AG09309 (cell line): Measurements from ENCODE around the gene NGEF.

Experiments
- DNase-seq: peaks from one replicate; pipeline ENCODE4 v3.0.0-alpha.2; 2010; ENCODE audit warnings: low read depth
- H3K4me3 ChIP-seq: 2 replicates; pipeline ENCODE4 v1.5.1; 2011; ENCODE audit warnings: mild to moderate bottlenecking, low read depth, low read length, moderate library complexity; ENCODE audit not compliant: control insufficient read depth
- CTCF ChIP-seq: IDR thresholded peaks from 2 replicates; pipeline ENCODE4 v1.5.1; 2011; ENCODE audit warnings: mild to moderate bottlenecking, low read depth, low read length, inconsistent platforms; ENCODE audit not compliant: insufficient read depth, control insufficient read depth; ENCODE audit errors: missing control alignments

Gene NGEF

GRCh38 chr2:233036162-233036838, 23.2 kb upstream of the NGEF start:
- DNase-seq = no peak
- no peak for TF ChIP-seq CTCF
- no peak overlapping the region for H3K4me3 ChIP-seq

- DNase-seq = no peak
- no peak overlapping the region for H3K4me3 ChIP-seq
- no peak for TF ChIP-seq CTCF
Observed at GRCh38 chr2:233035426-233036161, 22.5 kb upstream of the NGEF start.

GRCh38 chr2:233034091-233034882, 21.2 kb upstream of the NGEF start:
- no peak for DNase-seq
- TF ChIP-seq CTCF = no peak

GRCh38 chr2:233033672-233034071, 20.6 kb upstream of the NGEF start:
- H3K4me3 ChIP-seq = no peak overlapping the region
- DNase-seq = no peak
- TF ChIP-seq CTCF = no peak

More at GRCh38 chr2:233034091-233034882, 21.2 kb upstream of the NGEF start:
- no peak overlapping the region for H3K4me3 ChIP-seq

GRCh38 chr2:233032551-233033320, 19.7 kb upstream of the NGEF start, which contains the start of gene NEU2:
TSS of gene NEU2 (plus strand) at chr2:233032672. CDS start at chr2:233032672, 0 bp downstream.
- TF ChIP-seq CTCF = no peak
- no peak within 1 kb of the TSS for H3K4me3 ChIP-seq
- no peak for DNase-seq
